ENCODE results near the gene IGHMBP2. TPM values are rescaled to one million over a fixed set of nuclear protein-coding genes. Genes with fewer than 3 reads are reported as not detected.

The IGHMBP2 gene
- total RNA-seq, 2 experiments from 2014 or later, result 17.5 to 18.5 TPM

GRCh38 chr11:68940651-68941323 is 37.1 kb downstream of the IGHMBP2 start:
- DNase-seq (no peak), ATAC-seq (ENCODE audit: poor library complexity) (no peak)
- H3K27ac ChIP-seq (ENCODE audit: low read depth in 1 of 2, low read length in 2 of 2), result no peak overlapping the region
- no peaks in the 10 kb centered on the region for H3K9me3 Mint-ChIP-seq
- H3K36me3 ChIP-seq (ENCODE audit: insufficient read depth, low read length), result peaks cover 40% of the 10 kb centered on the region
- H3K4me1 ChIP-seq (ENCODE audit: insufficient read depth, low read length), result no peaks in the 10 kb centered on the region
- H3K4me1 Mint-ChIP-seq (ENCODE audit: low read depth), result no peaks in the 10 kb centered on the region
- H3K4me3 Mint-ChIP-seq, result no peak overlapping the region
- POLR2A ChIA-PET, result no interaction called here
- no peaks in the 10 kb centered on the region for H3K27me3 ChIP-seq (ENCODE audit: control insufficient read depth in 1 of 2, insufficient read depth in 2 of 2, low read length in 2 of 2)
- no peaks in the 10 kb centered on the region for H3K27me3 Mint-ChIP-seq
- no peaks in the 10 kb centered on the region for H3K9me3 ChIP-seq (ENCODE audit: control insufficient read depth in 1 of 2, insufficient read depth in 1 of 2, low read length in 2 of 2)
- no peak for TF ChIP-seq CTCF (IDR thresholded peaks at IDR 0.05)
- no peak overlapping the region for H3K4me3 ChIP-seq (ENCODE audit: low read length)
- CTCF ChIA-PET, result no interaction called here
- intact Hi-C loops (cut with DNase I, micrococcal nuclease), result no loop called here
- peaks cover 22% of the 10 kb centered on the region for H3K36me3 Mint-ChIP-seq (ENCODE audit: low read depth)
- H3K27ac Mint-ChIP-seq, result no peak overlapping the region

- ATAC-seq (ENCODE audit: poor library complexity) (no peak), DNase-seq (no peak)
- POLR2A ChIA-PET, result no interaction called here
- H3K9me3 ChIP-seq (ENCODE audit: control insufficient read depth in 1 of 2, insufficient read depth in 1 of 2, low read length in 2 of 2), result no peaks in the 10 kb centered on the region
- no peak overlapping the region for H3K27ac ChIP-seq (ENCODE audit: low read depth in 1 of 2, low read length in 2 of 2)
- Mint-ChIP-seq H3K4me3 (no peak overlapping the region), H3K36me3 (ENCODE audit: low read depth) (peaks cover 16% of the 10 kb centered on the region), H3K4me1 (ENCODE audit: low read depth) (no peaks in the 10 kb centered on the region), H3K27ac (no peak overlapping the region), H3K9me3 (no peaks in the 10 kb centered on the region), H3K27me3 (no peaks in the 10 kb centered on the region)
- no peak for TF ChIP-seq CTCF (IDR thresholded peaks at IDR 0.05)
- intact Hi-C loops (cut with DNase I, micrococcal nuclease), result no loop called here
- no peaks in the 10 kb centered on the region for H3K27me3 ChIP-seq (ENCODE audit: control insufficient read depth in 1 of 2, insufficient read depth in 2 of 2, low read length in 2 of 2)
- peaks cover 33% of the 10 kb centered on the region for H3K36me3 ChIP-seq (ENCODE audit: insufficient read depth, low read length)
- H3K4me3 ChIP-seq (ENCODE audit: low read length), result no peak overlapping the region
- H3K4me1 ChIP-seq (ENCODE audit: insufficient read depth, low read length), result no peaks in the 10 kb centered on the region
- CTCF ChIA-PET, result no interaction called here
These were observed 37.8 kb downstream of the IGHMBP2 start for GRCh38 chr11:68941324-68942094.

- Histone ChIP-seq H3K27me3 (ENCODE audit: control insufficient read depth in 1 of 2, insufficient read depth in 2 of 2, low read length in 2 of 2) (no peaks in the 10 kb centered on the region), H3K27ac (ENCODE audit: low read depth in 1 of 2, low read length in 2 of 2) (no peak overlapping the region), H3K4me3 (ENCODE audit: low read length) (no peak overlapping the region), H3K36me3 (ENCODE audit: insufficient read depth, low read length) (peaks cover 26% of the 10 kb centered on the region), H3K4me1 (ENCODE audit: insufficient read depth, low read length) (no peaks in the 10 kb centered on the region), H3K9me3 (ENCODE audit: control insufficient read depth in 1 of 2, insufficient read depth in 1 of 2, low read length in 2 of 2) (no peaks in the 10 kb centered on the region)
- no peak for TF ChIP-seq CTCF (IDR thresholded peaks at IDR 0.05)
- Mint-ChIP-seq H3K27me3 (no peaks in the 10 kb centered on the region), H3K36me3 (ENCODE audit: low read depth) (peaks cover 16% of the 10 kb centered on the region), H3K9me3 (no peaks in the 10 kb centered on the region), H3K4me1 (ENCODE audit: low read depth) (no peaks in the 10 kb centered on the region), H3K27ac (no peak overlapping the region), H3K4me3 (no peak overlapping the region)
- CTCF ChIA-PET, result no interaction called here
- ATAC-seq (ENCODE audit: poor library complexity) (no peak), DNase-seq (no peak)
- POLR2A ChIA-PET, result no interaction called here
- intact Hi-C loops (cut with DNase I, micrococcal nuclease), result no loop called here
These were observed 38.5 kb downstream of the IGHMBP2 start for GRCh38 chr11:68942095-68942620.
